PFSK-1 (cell line): Measurements from ENCODE around the gene PPARA.

Experiments
- FOXP2 ChIP-seq: optimal IDR thresholded peaks from 2 replicates; pipeline ENCODE3; 2011; ENCODE audit warnings: borderline replicate concordance, control low read depth, inconsistent platforms; ENCODE audit not compliant: insufficient read depth; ENCODE audit errors: extremely low read length, extremely low read depth
- POLR2AphosphoS5 ChIP-seq: IDR thresholded peaks from 2 replicates; pipeline ENCODE4 v1.6.1; 2012; ENCODE audit warnings: low read depth, mild to moderate bottlenecking, control low read depth, low read length, moderate library complexity
- REST ChIP-seq, 2 experiments: IDR thresholded peaks; 2 replicates each; pipeline versions ENCODE4 v1.6.1 to v1.8.0; 2011 to 2012; ENCODE audit warnings: low read depth in 2 of 2, low read length in 2 of 2, control low read depth in 1 of 2, inconsistent platforms in 1 of 2, mild to moderate bottlenecking in 1 of 2, moderate library complexity in 1 of 2; ENCODE audit not compliant: insufficient read depth in 1 of 2
- SIN3A ChIP-seq: IDR thresholded peaks from 2 replicates; pipeline ENCODE4 v1.6.1; 2012; ENCODE audit warnings: mild to moderate bottlenecking, low read length, moderate library complexity, borderline replicate concordance; ENCODE audit not compliant: insufficient read depth
- TAF1 ChIP-seq: IDR thresholded peaks from 2 replicates; pipeline ENCODE4 v1.6.1; 2012; ENCODE audit warnings: low read length, control low read depth, borderline replicate concordance; ENCODE audit not compliant: insufficient read depth

Gene PPARA

GRCh38 chr22:46116491-46116958 lies 33.8 kb upstream of the PPARA start:
- TF ChIP-seq REST (IDR thresholded peaks at IDR 0.05; ENCODE audit: insufficient read depth in 1 of 2, low read depth in 2 of 2, low read length in 2 of 2) = no peak
- no peak for TF ChIP-seq FOXP2
- TF ChIP-seq TAF1 = no peak
- no peak for TF ChIP-seq POLR2AphosphoS5
- TF ChIP-seq SIN3A = no peak

DNA sequence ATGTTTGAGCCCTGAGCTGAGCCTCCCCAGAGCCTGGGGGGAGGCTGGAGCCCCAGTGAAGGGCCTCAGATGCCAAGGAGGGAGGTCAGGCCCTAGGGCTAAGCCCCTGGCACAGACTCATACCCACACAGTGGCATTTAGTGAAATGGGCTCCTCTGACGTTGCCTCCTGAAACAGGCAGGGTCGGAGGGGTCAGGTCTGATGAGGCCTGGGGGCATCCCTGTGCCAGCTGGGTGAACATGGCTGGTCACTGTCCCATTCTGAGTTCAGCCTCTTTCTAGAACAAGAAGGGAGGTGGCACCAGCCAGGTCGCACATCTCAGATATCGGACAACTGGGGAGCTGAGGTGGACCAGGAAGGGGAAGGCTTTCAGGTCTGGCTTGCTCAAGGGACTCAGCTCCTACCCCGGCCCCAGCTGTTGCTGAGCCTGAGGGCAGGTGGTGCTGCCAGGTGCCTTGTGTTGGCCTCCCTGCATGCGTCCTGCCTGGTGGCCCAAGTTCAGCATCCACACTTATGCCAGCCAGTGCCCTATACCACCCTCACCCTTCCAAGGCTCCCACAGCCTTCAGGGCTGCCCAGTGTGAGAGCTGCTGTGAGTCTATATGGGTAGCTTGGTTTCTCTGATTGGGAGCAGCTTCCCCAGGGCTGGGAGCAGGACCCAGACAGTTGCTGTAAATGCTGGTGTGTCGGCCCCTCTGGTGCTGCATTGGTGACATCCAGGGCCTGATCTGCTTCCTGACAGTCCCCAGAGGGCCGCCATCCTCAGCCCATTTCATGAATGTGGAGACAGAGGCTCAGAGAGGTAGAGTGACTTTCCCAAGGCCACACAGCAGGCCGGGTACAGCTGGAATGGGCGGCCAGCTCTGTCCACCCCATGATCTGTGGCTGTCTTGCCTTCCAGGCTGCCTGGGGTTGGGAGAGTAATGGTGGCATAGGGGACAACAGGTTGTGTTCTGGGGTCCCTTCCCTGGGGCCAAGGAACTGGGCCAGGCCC lies 32.8 kb upstream of the PPARA start:
- TF ChIP-seq FOXP2 = no peak
- no peak for TF ChIP-seq SIN3A
- TF ChIP-seq REST (IDR thresholded peaks at IDR 0.05; ENCODE audit: insufficient read depth in 1 of 2, low read depth in 2 of 2, low read length in 2 of 2) = no peak
- TF ChIP-seq POLR2AphosphoS5 = no peak
- no peak for TF ChIP-seq TAF1

GRCh38 chr22:46119093-46119728 lies 31.1 kb upstream of the PPARA start:
- TF ChIP-seq TAF1 (no peak), POLR2AphosphoS5 (no peak), FOXP2 (no peak), REST (IDR thresholded peaks at IDR 0.05; ENCODE audit: insufficient read depth in 1 of 2, low read depth in 2 of 2, low read length in 2 of 2) (no peak), SIN3A (no peak)

- TF ChIP-seq SIN3A = no peak
- no peak for TF ChIP-seq TAF1
- no peak for TF ChIP-seq REST (IDR thresholded peaks at IDR 0.05; ENCODE audit: insufficient read depth in 1 of 2, low read depth in 2 of 2, low read length in 2 of 2)
- no peak for TF ChIP-seq POLR2AphosphoS5
- no peak for TF ChIP-seq FOXP2
These were observed 30.5 kb upstream of the PPARA start for GRCh38 chr22:46119729-46120419.
